GM21515 (cell line): ENCODE measurements around the gene NFKBIA.
"Not testable (repeated sequence)": the region's sequence is repeated elsewhere in the genome, so short reads cannot be mapped to it uniquely, and the experiment has no call there.

ENCODE experiments used
- ATAC-seq: cut with Tn5 transposase; IDR thresholded peaks from one replicate; pipeline ENCODE4 v1.9.1; 2021; ENCODE audit not compliant: unreplicated experiment

The NFKBIA gene

DNA sequence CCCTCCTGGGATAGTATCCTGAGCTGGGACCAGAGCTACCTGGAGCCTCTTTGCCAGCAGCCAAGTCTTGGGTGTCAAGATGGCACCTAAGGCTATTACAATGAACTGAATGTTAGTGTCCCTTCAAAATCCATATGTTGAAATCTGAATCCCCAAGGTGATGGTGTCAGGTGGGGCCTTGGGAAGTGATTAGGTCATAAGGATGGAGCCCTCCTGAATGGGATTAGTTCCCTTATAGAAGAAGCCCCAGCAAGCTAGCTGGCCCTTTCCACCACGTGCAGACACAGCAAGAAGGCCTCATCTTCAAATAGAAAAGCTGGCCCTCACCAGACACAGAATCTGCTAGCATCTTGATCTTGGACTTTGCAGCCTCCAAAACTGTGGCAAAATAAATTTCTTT, 12.4 kb downstream of the NFKBIA start:
- no peak for ATAC-seq

GRCh38 chr14:35391388-35391710, 13.2 kb downstream of the NFKBIA start:
- ATAC-seq, result no peak

- ATAC-seq, result no peak
These were observed 13.8 kb downstream of the NFKBIA start for GRCh38 chr14:35390577-35391387.

- no peak for ATAC-seq
These were observed 15.3 kb downstream of the NFKBIA start for GRCh38 chr14:35389315-35389667.

DNA sequence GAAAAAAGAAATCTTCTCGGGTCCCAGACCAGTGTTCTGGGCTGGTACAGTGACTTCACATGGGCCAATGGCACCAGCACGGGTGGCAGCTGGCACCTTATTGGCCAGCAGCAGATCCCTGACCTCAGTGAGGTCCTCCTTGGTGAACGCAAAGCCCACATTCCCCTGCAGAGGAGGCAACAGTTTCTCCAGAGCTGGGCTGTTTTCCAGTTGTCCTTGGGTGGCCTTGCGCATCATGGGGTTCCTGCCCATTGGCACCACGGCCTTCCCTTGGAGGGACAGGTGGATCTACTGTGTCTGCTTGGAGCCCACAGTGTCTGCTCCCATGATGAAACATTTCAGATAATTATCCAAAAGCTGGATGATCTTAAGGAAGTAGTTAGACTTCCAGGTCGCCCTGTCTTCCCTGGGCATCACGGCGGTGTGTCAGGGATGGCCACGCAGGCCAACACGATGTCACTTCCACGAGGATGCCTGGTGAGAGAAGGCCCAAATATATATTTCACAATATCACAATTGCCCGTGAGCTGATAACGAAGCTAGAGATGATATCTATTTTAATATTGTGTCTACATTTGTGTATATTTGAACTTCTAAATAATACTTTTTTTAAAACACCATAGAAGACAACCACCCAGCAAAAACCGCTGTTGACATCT, 15.8 kb downstream of the NFKBIA start:
- no peak for ATAC-seq

- no peak for ATAC-seq
These were observed 16.6 kb downstream of the NFKBIA start for GRCh38 chr14:35387713-35388579.

DNA sequence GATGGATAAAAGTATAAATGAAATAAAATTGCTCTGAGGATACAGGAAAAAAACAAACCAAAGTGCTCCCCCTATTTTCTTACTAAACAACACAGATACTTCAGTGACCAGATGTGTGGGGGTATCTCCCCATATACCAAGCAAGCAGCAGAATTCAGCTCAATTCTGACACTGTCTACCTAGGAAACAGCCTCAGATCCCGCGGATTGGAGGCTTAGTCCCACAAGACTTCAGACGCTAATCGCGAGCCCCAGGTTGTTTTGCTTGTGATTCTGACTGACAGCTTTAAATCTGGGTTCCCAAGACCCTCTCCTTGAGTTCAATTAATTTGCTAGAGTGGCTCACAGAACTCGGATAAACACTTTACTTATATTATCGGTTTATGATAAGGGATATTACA, 17.3 kb downstream of the NFKBIA start:
- no peak for ATAC-seq

DNA sequence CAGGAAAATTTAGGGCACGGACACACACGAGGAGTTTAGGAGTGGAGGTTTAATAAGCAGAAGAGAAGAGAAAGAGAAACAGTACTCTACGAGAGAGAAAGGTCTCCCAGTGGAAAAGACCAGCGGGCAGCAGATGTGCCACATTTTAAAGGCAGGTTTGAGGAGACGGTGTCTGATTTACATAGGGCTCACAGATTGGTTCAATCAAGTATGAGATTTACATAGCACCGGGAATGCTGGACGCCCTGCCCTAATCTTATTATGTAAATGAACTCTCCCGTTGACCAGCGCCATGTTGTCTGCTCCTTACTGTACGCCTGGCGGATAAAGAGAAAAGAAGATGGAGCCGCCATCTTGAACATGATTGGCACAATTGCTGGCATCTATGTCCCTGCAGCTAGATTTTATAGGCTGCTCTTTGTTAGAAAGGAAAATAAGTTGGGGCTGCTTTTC, 17.9 kb downstream of the NFKBIA start:
- no peak for ATAC-seq

GRCh38 chr14:35385042-35385839, 19.3 kb downstream of the NFKBIA start:
- ATAC-seq, result no peak

GRCh38 chr14:35384455-35385041, 20.0 kb downstream of the NFKBIA start:
- no peak for ATAC-seq

- ATAC-seq, result no peak
These were observed 20.7 kb downstream of the NFKBIA start for GRCh38 chr14:35383569-35384454.

DNA sequence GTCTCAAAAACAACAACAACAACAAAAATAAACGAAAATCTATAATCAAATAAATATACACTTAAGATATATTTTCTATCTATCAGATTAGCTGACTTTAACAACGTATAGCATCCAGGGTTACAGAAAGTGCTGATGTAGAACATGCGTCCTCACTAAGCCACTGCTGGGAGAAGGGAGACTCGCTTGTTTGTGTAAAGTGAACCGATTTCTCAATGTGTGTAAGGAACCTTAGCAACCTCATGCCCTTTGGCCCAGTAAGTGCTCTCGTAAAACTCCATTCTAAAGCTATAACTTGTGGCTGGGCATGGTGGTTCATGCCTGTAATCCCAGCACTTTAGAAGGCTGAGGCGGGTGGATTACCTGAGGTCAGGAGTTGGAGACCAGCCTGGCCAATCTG, 23.8 kb downstream of the NFKBIA start:
- ATAC-seq, result no peak

GRCh38 chr14:35379234-35379933, 25.2 kb downstream of the NFKBIA start:
- not testable (repeated sequence) for ATAC-seq

DNA sequence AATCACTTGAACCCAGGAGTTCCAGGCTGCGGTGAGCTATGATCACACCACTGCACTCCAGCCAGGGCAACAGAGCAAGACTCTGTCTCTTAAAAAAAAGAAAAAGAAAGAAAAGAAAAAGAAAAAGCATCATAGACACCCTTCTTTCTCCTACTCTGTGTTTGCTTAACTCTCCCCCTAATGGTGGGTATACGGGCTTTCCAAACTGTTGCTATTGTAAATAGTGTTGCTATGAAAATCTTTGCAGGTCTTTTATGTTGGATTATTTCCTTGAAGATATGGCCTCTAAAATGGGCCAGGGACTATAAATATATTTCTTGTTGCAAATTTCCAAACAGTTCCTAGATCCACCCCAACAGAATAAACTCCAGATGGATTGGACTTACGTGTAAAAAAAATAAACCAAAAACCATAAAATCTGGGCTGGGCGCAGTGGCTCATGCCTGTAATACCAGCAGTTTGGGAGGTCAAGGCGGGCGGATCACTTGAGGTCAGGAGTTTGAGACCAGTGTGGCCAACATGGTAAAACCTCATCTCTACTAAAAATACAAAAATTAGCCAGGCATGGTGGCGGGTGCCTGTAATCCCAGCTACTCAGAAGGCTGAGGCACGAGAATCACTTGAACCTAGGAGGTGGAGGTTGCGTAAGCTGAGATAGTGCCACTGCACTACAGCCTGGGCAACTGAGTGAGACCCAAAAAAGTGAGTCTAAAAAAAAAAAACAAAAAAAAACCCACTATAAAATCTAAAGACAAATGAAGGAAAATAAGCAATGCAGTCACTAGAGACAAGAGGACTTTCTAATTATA, 25.9 kb downstream of the NFKBIA start:
- no peak for ATAC-seq

DNA sequence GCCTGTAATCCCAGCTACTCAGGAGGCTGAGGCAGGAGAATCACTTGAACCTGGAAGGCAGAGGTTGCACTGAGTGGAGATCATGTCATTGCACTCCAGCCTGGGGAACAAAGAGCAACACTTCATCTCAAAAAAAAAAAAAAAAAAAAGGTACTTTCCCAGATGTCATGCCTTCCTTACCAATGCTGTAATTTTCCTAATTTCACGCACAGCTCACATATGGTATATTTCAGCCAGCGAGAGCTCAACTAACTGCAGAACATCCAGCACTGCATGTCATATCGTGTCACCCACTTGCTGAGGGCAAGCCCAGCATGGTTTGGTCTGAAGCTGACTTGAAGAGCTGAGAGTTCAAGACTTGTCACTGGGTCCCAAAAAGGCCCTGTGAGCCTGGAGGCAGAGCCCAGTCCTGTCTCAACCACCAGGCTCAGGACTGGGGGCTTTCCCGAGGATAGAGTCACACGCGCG, 29.0 kb downstream of the NFKBIA start:
- no peak for ATAC-seq

DNA sequence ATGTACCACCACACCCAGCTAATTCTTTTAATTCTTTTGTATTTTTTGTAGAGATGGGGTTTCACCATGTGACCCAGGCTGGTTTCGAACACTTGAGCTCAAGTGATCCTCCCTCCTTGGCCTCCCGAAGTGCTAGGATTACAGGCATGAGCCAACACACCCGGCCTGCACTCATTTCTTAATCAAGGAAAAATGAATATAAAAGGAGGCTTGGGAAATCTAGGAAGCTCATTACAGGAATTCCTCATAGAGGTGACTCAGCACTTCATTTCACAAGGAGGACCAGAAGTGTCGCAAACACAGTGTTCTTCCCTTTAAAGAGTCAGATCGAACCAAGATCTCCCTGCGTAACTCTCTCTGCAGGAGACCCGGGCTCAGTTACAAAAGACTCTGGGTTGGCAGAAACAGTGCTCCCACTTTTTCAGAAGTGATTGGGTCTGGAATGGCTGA, 30.3 kb downstream of the NFKBIA start:
- ATAC-seq, result no peak

GRCh38 chr14:35373208-35373607, 31.3 kb downstream of the NFKBIA start:
- not testable (repeated sequence) for ATAC-seq

DNA sequence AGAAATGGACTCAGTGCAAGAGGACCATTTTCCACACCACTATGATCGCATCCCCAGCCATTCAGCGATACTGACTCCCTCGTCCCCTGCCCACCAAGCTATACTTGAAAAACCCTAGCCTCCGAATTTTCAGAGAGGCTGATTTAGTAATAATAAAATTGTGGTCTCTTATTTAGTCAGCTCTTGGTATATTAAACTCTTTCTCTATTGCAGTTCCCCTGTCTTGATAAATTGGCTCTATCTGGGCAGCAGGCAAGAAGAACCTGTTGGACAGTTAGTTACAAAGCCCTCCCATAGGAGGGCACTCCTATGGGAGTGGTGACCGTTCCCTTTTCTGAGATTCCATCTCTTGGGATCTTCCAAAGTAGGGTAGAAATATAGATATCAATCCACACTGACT, 33.6 kb downstream of the NFKBIA start:
- no peak for ATAC-seq
